HG03575 (cell line): Measurements from ENCODE around the gene PRICKLE2.
"Not testable (repeated sequence)": the region's sequence is repeated elsewhere in the genome, so short reads cannot be mapped to it uniquely, and the experiment has no call there.

Experiments used
- ATAC-seq: cut with Tn5 transposase; IDR thresholded peaks from one replicate; pipeline ENCODE4 v1.9.1; 2021; ENCODE audit not compliant: unreplicated experiment, insufficient number of reproducible peaks, low FRiP score; ENCODE audit errors: extremely low read depth

Gene PRICKLE2

DNA sequence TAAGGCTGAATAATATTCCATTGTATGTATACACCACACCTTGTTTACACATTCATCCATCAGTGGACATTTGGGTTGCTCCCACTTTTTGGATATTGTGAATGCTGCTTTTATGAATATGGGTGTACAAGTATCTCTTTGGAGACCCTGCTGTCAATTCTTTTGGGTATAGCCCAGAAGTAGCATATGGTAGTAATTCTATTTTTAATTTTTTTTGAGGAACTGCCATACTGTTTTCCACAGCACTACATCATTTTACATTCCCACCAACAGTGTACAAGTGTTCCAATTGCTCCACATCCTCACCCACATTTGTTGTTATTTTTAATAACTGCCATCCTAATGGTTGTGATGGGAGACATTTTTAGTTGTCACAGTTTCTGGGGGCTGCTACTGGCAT is 132.1 kb downstream of the PRICKLE2 start:
- no peak for ATAC-seq

DNA sequence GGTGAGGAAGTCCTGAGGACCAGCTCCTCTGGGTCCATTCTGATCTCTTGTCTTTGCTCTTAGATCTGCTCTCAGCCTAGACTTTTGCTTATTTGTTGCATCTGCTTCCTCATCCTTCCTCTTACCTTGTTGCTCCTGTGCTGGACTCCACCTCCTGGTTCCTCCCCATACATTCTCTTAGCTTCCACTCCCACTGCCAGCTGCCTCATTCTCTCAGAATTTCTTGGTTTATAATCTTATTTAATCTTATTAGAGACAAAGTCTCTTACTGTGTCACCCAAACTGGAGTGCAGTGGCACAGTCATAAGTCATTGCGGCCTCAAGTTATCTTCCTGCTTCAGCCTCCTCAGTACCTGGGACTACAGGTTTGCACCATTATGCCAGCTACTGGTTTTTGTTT is 133.8 kb downstream of the PRICKLE2 start:
- ATAC-seq, result no peak

DNA sequence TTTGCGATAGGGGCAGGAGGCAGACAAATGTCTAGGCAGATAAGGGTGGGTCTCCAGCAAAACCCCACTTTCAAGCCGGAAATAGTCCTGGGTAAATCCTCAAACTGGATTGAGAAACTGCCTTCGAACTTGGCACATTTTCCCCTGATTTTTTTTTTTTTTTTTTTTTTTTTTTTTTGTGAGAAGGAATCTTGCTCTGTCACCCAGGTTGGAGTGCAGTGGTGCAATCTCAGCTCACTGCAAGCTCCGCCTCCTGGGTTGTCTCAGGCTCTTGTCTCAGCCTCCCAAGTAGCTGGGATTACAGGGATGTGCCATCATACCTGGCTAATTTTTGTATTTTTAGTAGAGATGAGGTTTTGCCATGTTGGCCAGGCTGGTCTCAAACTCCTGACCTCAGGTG is 135.9 kb downstream of the PRICKLE2 start:
- not testable (repeated sequence) for ATAC-seq

DNA sequence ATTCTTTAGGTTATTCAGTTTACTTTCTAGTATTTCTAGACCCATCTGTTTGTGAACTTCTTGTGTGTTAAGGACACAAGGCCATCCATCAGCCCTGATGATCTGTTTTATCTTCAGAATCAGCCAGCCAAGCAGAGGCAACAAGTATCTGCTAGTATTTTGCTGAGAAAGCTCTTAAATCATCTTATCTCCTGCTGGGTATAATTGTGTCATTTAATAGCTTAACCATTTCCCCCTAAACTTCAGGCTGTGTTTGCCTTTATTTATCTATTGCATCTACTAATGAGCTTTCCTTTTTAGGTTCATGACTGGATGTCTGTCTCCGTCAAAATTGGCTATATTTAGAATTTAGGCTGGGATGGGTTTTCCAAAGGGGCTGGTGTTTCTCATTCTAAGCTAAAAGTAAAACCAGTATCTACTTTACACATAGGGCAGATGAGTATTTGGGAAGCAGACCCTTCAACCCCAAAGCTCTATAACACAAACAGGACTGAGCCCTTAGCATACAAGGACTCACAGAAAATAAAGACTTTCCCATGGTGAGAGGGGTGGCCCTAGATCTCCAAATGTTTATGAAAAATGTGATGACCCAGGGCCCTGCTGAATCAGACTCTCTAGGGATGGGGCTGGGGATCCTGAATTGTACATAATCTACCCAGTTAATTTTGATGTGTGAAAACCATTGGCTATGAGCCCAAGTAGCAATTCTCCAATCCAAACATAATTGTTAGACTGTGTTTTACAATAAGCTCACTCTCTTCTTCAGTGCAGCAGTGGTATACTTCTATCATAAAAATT is 136.7 kb downstream of the PRICKLE2 start:
- ATAC-seq, result no peak

DNA sequence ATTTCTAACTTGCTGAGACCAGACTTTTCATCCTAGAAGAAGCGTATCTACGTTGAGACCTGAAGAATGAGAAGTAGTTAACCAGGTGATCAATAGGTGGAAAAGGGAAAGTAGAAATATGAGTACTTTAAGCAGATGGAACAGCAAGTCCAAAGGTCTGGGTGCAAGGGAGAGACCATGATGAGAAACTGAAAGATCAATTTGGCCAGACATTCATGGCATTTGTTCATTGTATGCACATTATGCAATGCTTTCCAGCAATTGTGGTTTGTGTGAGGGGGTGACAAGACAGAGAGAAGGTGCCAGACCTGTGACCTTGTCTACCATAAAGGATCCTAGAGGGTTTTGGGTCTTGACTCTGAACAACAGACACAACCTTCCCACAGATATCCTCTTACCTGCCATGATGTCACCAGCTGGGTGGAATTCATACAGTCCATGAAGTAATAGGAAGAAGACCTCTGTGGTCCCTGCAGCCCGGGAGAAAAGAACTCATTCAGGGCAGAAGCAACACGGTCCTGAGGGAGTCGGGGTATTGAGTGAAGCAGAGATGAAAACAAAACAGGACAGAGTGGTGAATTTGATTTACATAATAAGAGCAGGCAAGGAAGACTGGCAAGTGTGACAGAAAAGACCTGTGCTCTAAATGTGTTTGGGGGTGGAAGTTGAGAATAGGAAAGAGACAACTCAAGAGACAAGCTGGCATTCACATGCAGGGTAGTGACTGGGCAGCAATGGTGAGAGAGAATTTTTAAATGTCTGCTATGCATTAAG is 138.6 kb downstream of the PRICKLE2 start:
- no peak for ATAC-seq

DNA sequence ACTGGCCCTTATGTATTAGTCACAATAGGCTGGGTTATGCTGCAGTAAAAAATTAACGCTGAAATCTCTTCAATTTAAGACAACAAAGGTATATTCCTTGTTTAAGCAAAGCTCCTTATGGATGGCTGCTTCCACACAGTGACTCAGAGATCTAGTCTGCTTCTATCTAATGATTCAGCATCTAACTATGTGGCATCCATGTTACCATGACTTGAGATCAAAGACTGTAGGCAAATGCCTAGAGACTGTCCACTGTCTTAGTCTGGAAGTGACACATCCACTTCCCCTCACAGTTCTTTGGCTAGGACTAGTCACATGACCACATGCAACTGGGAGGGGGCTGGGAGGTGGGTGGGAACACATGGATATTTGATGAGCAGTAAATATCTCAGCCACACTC is 140.6 kb downstream of the PRICKLE2 start:
- ATAC-seq, result no peak

DNA sequence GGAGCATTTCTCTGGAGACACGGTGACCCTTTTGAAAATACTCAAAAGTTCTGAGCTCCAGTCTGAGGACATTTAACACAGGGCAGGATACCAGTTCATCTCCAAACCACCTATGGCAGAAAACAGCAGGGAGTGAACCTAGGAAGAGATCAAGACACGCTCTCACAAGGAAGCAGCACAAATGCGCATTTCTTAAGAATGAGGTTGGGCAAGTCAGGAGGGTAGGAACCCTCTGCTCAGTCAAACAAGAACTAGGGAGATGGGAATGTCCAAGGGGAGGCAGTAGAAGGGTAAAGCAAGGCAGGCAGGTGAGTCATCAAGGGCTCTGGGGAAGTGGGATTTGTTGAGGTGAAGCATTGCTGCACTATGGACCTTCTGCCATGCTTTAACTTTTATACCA is 141.7 kb downstream of the PRICKLE2 start:
- no peak for ATAC-seq

DNA sequence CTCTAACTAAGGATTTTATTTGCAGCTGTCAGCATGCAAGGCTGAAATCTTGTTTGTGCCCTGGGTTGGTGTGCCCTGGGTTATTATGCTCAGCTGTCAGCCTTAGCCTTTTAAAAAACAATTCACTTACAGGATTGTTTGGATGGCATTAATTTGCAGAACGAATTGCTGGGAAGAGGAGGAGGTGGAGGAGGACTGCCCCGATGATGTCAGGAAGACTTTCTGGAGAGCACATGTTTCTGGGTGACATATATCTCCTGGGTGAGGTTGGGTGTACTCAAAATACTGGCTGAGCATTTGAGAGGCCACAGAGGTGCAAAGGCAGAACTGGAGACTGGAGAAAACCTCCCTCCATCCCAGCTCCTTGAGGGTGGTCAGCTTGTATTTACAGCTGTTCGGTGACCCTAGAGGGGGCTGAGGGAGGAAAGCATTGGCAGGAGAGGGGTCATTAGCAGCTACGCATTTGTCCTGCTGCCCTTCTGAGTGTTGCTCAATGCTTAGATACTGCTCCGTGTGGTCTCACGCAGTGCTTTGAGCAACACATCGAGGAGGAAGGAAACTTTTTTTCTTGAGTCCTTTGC is 142.2 kb downstream of the PRICKLE2 start:
- no peak for ATAC-seq

DNA sequence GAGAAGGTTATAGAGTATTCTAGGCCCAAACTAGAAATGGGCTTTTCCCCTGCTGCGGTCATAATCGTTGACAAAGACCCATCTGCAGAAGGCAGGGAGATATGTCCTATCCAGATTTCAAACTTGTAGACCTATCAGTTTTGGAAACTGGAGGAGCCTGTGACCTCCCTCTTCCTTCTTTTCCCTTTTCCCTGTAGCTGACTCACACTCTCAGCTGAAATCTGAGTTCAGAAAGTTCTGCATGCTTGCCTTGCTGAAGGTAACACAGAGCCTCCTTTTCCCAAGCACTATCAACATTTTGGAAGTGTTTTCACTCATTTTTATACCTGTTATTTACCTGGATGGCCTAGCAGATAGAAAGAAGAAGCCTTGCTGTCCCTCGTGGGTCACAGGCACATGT is 142.9 kb downstream of the PRICKLE2 start:
- ATAC-seq, result no peak

DNA sequence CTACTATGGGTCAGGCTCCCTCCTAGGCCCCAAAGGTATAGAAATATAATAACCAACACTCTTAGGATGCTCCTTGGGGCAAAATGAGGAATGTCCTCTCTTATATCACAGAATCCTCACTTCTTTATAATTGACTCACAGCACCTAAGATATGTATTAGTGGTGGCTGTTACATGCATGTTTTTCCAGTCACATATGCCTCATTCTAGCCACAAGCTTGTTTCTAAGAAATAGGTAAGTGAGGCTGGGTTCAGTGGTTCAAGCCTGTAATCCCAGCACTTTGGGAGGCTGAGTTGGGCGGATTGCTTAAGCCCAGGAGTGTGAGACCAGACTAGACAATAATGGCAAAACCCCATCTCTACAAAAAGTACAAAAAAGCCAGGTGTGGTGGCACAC is 144.0 kb downstream of the PRICKLE2 start:
- ATAC-seq, result no peak

DNA sequence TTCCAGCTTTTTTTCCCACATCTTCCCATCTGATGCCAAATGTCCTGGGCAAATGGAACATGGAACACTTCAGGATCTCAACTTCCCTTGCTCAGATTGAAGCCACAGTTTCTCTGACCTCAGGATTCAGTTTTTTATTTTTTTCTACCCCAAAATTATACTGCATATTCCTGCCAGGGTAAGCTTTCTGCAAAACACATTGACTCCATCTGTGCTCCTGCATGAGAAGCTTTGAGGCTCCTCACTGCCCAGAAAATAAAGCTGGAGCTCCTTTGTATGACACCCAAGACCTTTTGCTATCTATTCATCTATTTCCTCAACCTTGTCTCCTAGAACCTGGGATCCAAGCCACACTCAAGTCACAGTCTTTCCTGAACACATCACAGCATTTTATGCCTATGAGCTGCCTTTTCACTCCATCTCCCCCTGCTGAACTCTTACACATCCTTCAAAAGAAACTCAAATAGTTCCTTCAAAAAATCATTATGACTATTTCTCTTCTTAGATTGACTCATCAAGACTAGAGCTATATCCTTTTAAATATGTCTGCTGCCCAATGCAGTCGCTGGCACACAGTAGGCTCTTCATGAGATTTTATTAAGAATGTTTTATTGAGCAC is 144.5 kb downstream of the PRICKLE2 start:
- ATAC-seq, result no peak

DNA sequence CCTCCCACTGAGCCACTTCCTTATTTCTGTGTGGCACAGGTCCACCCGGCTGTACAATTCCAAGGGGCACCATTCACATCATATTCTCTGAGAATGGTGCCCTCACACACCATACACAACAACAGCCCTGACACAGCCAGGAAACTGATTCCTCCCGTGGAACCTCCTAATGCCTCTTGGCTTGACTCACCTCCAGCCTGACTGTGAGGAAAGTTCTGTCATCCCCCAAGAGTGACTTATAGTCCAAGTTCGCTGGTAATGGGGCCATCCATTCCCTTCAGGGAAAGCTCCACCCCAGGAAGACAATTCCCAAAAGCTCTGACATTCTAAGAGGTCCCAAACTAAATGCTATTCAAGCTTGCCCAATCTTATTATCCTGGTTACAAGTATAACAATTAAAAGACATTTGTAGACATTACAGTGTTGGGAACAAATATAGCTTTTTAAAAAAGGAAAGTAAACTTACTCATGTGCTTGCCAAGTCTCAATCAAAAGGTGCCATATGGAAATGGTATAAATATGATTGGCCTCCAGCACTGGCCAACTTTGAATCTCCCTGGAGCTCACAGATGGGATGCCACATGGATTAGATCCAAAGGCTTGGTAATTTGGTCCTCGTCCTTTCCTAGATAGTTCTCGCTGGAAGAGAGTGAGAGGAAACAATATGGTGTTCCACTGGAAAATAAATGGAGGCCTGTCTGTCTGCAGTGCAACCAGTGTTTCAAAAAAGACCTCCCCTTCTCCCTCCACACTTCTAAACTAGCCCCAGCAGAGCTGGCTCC is 145.7 kb downstream of the PRICKLE2 start:
- no peak for ATAC-seq

DNA sequence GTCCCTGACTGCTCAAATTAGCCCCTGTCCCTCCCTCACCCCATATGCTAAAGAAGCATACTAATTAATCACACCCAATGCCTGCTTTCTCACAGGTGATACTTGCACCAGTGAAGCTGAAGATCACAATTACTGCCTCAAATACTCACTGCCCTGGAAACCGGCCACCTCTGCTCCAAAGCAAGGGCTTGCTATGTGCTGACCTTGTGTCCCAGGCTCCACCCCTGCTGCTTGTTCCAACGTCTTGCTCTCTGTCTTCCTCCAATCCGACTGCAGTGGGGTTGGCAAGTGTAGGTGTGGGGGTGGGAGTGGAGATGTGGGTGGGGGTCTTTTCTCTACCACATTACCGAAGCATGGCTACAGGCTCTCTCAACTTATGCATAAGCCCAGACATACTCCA is 146.3 kb downstream of the PRICKLE2 start:
- ATAC-seq, result no peak

DNA sequence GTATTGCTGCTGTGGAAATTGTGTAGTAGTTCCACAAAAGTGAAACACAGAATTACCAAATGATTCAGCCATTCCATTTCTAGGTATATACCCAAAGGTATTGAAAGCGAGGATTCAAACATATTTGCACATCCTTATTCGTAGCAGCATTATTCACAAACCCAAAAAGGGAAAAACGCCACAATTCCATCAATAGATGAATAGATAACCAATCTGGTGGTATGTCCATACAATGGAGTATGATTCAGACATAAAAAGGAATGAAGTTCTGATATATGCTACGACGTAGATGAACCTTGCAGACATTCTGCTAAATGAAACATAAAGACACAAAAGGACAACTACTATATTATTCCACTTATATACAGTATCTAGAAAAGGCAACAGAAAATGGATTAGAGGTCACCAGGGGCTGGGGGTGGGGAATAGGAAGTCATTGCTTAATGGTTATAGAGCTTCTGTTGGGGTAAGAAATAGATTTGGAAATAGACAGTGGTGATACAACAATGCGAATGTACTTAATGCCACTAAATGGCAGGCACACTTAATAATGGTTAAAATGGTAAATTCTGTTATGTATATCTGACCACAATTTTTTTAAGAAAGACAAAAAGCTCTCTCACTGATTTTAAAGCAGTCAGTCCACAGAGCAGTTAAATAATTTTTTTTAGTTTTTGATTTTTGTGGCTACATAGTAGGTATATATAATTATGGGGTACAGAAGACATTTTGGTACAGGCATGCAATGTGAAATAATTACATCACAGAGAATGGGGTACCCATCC is 150.2 kb downstream of the PRICKLE2 start:
- ATAC-seq, result no peak

DNA sequence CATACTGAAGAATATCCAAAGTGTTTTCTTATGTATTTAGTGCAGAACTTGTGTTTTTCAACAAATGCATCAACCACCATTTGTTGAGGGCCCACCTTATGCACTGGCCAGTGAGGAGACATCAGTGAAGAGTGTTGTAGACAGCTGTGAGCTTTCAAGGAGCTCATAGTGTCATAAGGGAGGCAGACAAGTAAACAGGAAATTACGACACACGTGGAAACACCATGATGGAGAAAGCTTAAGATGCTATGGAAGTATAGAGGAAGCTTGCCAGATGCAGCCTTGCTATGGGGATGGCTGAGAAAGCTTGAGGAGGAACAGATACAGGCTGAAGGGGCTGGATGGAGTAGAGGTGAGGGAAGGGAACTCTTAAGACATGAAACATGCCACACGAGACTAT is 151.2 kb downstream of the PRICKLE2 start:
- no peak for ATAC-seq

DNA sequence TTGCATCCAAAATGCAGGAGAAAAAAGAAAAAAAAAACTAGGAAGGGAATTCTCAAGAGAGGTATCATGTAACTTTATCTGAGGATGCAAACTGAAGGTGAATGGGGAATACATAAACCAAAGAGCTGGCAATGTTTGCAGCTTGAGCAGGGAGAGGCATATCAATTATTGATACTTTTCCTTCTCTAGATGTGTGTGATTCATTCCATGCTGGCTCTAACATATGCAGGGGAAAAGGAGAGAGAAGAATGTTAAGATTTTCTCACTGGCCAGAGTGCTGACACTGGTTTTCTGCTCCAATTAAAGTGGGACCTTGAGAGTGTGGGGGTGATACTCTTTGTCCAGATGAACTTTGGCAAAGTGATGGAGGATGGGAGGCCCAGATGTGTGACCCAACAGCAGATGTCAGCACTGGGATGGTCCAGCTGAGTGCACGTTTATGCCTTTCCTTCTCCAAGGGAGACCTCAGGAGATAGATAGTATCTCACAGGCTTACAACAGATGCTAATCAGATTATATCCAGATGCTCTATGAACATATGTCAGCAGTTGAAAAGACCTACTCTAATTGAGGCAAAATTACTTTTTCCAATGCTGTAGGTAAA is 152.0 kb downstream of the PRICKLE2 start:
- ATAC-seq, result no peak

DNA sequence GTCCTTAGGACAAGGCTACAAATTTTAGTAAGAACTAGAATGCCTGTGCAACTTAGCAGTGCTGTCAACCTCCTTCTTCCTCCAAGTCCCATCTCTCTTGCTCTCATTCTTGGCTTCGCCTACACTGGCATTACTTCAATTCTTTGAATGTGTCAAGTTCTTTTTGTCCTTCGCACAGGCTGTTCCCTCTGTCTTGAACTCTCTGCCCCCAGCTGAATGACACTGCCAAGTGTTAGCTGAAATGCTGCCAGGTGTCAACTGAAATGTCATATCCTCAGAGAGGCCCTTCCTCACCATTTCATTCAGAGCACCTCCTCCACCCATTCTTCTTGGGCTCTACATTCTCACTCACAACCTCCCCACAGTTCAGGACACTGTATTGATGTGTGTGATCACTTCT is 153.1 kb downstream of the PRICKLE2 start:
- ATAC-seq, result no peak

DNA sequence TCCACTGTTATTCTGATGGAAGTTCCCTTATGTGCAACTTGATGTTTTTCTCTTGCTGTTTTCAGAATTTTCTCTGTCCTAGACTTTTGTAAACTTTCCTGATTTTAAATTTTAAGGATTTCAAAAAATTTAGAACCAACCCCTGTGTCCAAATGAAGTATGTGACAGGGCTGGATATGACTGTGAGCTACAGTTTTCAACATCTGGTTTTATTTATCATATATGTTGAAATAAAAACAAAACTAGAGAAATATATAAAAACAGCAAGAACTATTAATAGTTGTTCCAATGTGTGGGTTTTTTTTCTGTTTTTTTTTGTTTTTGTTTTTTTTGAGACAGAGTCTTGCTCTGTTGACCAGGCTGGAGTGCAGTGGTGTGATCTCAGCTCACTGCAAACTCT is 154.6 kb downstream of the PRICKLE2 start:
- no peak for ATAC-seq
